ENCODE data around the gene TOR3A. TPM values are rescaled to one million over a fixed set of nuclear protein-coding genes. Genes with fewer than 3 reads are reported as not detected.
"Not testable (repeated sequence)": the region's sequence is repeated elsewhere in the genome, so short reads cannot be mapped to it uniquely, and the experiment has no call there.

The TOR3A gene
- 44.0 TPM for total RNA-seq

DNA sequence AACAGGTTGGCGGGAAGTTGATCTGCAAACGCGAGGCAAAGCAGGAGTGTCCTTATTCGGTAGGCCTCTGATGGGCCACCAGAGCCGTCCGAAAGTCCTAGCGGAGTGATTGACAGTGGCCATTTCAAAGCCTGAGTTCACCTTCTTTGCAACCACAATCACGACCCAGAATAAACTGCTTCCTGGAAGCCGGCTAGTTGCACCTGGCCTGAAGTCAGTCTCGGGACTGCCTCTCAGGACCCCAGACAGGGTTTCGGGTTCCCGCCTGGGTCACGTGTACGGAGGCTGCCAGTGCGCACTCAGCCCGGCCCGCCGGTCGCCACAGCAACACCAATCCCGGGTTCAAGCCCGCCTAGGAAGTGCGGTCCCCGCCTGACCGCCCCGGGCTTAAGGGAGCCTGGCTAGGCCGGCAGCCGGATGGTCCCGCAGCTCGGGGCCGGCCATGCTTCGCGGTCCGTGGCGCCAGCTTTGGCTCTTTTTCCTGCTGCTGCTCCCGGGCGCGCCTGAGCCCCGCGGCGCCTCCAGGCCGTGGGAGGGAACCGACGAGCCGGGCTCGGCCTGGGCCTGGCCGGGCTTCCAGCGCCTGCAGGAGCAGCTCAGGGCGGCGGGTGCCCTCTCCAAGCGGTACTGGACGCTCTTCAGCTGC lies at the start of gene TOR3A:
TSS of gene TOR3A (plus strand) at position 384 of the 646 bp plus-strand sequence. CDS start at position 443, 59 bp downstream.
- peak; percentile 95 for DNase-seq

- no peak for DNase-seq
Observed at GRCh38 chr1:179034720-179035119, 47.1 kb upstream of the TOR3A start.

DNA sequence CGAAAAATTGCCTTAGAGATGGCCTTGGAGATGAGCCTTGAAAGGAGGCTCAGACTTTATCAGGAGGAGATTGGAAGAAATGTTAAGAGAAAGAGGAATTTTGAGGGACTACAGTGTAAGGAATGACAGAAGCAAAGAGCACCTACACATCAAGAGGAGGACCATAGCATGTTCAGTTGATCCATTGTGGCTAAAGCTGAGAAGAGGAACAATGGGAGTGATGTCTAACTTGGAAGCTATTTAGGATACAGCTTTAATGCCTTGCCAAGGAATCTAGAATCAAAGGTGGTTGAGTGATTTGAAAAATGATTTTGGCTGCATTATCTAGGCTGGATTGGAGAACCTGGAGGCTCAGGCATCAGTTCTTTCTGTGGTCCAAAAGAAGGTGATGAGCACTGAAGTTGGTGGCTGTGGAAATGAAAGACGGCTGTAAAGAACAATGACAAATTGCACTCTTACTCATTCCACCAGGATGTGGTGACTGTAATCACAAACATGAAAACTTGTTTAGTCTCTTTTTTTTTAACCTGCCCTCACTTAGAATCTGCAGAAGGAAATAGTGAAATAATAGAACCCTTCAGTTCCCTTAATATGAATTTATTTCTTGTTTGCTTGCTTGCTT lies 44.9 kb upstream of the TOR3A start:
- no peak for DNase-seq

- DNase-seq, result no peak
Observed at GRCh38 chr1:179038528-179039281, 43.2 kb upstream of the TOR3A start.

DNA sequence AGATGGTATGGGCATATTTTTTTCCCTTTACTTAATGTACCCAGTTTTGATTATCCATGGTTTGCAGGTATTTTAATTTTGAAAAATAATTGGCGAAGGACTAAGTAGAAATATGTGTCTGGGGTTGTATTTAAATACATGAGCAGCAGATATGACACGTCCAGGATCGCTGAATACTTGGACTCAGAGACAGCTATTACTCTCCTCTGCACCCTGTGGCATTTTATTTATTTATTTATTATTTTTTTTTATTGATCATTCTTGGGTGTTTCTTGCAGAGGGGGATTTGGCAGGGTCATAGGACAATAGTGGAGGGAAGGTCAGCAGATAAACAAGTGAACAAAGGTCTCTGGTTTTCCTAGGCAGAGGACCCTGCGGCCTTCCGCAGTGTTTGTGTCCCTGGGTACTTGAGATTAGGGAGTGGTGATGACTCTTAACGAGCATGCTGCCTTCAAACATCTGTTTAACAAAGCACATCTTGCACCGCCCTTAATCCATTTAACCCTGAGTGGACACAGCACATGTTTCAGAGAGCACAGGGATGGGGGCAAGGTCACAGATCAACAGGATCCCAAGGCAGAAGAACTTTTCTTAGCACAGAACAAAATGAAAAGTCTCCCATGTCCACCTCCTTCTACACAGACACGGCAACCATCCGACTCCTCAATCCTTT lies 42.2 kb upstream of the TOR3A start:
- not testable (repeated sequence) for DNase-seq

- not testable (repeated sequence) for DNase-seq
Observed at GRCh38 chr1:179040175-179040551, 41.7 kb upstream of the TOR3A start.

DNA sequence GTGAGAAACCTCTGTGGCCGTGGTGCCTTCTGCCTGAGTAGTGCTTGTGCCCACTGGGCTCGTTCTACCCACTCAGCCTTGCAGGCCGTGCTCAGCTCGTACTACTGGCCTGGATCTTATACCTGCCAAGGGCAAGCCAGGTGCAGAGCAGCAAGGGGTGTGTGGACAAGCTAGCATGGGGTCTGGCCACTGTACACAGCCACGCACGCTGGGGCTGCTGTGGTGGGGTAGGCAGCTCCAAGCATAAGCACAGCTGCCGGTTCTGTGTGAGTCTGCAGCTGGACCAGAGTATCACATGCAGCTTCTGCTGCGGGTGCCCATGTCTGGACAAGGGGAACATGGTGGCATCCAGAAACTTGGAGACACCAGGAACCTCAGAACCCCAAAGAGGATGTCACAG lies 39.8 kb upstream of the TOR3A start:
- DNase-seq, result no peak

DNA sequence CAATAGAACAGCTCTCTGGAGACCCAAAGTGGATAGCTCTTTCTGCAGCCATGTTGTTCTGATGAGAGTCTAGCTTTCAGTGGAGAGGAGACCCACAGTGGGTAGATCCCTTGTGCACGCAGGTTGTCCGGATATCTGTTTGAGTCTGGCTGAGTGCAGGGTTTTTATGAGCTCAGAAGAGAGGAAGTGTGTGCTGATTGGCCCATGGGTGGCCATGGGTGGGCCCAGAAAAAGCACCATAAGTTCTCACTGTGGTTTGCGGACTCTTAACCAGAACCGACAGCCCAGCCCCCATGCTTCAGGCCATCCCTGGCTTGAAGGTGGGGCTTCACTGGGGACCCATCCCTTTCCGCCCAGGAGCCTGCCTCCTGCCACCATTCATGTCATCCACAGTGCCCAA lies 39.2 kb upstream of the TOR3A start:
- no peak for DNase-seq

GRCh38 chr1:179043266-179043665 lies 38.6 kb upstream of the TOR3A start:
- peak; percentile 59 for DNase-seq

DNA sequence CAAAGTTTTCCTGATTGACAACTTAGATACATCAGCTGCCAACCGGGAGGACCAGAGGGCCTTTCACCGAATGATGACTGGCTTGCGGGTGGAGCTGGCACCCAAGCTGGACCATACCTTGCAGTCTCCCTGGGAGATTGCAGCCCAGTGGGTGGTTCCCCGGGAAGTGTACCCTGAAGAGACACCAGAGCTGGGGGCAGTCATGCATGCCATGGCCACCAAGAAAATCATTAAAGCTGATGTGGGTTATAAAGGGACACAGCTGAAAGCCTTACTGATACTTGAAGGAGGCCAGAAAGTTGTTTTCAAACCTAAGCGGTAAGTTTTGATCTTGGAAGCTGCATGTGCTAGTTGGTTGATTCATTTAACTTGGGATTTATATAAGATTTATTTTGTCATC lies 38.0 kb upstream of the TOR3A start:
- no peak for DNase-seq

DNA sequence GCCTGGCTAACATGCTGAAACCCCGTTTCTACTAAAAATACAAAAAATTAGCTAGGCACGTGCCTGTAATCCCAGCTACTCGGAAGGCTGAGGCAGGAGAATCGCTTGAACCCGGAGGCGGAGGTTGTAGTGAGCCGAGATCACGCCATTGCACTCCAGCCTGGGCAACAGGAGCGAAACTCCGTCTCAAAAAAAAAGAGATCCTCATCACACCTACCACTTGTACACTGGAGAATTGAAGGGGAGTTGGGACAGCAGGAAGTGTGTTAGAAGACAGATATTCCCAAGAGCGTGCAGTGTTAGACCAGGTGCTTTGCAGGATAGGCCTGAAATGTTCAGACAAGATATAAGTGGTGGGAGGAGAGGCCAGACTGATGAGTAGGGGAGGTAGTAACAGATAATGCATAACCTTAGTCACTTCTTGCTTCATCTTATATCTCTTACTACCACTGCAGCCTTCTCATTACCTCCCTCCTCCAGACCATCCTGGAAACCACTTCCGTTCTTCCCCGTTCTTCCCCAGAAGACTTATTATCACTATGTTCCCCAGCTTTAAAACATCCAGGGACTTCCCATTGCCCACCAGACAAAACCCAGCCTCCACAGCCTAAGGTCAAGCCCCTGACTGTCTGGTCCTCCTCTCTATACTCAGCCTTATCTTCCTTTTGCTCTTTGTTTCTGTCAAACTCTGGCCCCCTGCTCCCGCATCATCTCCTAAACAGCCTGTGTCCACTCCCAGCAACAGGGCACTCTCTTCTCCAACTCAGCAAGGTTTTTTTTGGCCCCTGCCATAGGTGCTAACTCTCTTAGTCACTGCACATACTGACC lies 34.8 kb upstream of the TOR3A start:
- DNase-seq, result no peak

DNA sequence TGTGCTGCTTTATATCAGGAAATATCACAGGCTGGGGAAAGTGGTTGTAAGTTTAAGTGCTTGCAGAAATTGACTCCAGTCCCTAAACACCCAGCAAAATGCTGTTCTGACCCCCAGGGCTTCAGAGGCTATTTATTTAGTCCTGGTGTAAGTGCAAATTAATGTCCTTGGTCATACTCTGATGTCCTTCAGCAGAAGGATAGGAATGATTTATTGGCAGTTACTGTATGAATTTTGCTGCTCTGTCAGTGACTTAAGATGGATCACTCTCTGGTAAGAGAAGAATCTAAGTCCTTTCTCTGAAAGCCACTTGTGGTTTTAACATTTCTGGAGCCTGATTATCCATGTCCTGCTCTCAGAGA lies 34.3 kb upstream of the TOR3A start:
- no peak for DNase-seq

DNA sequence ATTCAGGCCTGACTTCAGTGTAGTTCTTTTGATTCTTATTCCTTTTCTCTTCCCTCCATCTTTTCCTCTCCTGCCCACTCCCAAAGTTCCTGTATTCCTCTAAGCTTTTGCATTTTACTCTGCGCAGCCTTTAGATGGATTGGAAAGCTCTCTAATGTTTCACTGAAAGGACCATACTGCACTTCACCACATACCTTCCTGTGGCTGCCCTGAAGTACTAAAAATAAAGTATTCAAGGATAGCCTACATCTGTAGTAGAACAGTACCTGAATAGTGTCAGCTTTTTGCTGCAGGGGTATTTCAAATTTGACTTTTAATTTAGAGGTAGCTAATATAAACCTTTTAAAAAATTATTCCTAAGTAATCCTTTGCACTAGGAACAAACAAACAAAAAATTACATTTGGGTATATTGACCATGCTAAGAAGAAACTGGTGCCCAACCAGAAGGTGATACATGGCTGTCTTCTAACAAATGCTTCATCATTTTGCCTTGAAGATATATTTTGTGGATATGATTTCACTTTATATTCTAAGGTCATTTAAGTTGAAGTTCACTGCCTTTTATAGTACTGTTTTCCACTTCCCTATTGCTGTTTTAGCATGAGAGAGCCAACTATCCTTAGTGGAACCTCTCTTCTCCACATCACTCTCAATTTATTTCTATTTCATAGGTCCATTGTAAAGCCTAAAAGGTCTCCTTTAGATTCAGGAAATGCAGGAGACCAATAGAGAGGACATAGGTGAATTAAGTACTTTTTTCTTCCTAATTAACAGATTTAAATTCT lies 33.3 kb upstream of the TOR3A start:
- no peak for DNase-seq

GRCh38 chr1:179052776-179053175 lies 29.1 kb upstream of the TOR3A start:
- no peak for DNase-seq

- DNase-seq, result no peak
Observed at GRCh38 chr1:179053486-179053885, 28.4 kb upstream of the TOR3A start.

- no peak for DNase-seq
Observed at GRCh38 chr1:179055937-179056336, 25.9 kb upstream of the TOR3A start.

- DNase-seq, result no peak
Observed at GRCh38 chr1:179058487-179059483, 23.1 kb upstream of the TOR3A start.

DNA sequence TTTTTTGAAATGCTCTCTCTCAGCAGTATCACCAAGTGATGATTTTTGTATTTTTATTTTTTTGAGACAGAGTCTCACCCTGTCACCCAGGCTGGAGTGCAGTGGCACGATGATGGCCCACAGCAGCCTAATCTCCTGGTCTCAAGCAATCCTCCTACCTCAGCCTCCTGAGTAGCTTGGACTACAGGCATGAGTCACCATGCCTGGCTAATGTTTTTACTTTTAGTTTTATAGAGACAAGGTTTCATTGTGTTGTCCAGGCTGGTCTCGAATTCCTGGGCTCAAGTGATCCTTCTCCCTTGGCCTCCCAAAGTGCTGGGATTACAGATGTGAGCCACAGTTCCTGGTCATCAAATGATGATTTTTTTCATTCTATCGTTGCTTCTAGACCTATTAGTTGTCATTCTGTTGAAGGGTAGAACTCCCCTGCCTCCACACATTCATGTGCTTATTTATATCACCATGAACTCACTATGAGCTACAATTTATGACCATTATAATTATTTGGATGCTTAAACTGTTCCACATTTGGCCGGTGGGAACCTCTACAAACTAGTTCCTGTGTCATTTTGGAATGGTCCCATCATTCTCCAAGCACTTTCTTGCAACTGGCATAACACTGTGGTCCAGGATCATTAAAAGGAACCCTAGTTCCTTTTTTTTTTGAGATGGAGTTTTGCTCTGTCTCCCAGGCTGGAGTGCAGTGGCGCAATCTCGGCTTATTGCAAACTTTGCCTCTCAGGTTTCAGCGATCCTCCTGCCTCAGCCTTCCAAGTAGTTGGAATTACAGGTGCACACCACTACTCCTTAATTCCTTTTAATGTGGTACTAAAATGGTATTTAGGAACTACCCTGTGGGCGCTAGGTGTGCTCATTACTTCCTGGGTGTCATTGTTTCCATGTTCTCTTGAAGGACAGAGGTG lies 20.2 kb upstream of the TOR3A start:
- no peak for DNase-seq

GRCh38 chr1:179066471-179066870 lies 15.4 kb upstream of the TOR3A start:
- no peak for DNase-seq

Measured in tongue (tissue), 2 donors.